Neural progenitor cell (in vitro differentiated cells): ENCODE measurements around the gene SSBP4.

Experiments used
- CTCF ChIP-seq: fragments of 200-600 bp; sonication (generic); IDR thresholded peaks from 2 replicates; pipeline ENCODE4 v1.5.1; 2017; ENCODE audit warnings: antibody characterized with exemption, mild to moderate bottlenecking
- EZH2phosphoT487 ChIP-seq: fragments of 200-600 bp; sonication (generic); IDR thresholded peaks from 2 replicates; pipeline ENCODE4 v1.6.1; 2017; ENCODE audit warnings: antibody characterized with exemption

- TF ChIP-seq CTCF = no peak
- no peak for TF ChIP-seq EZH2phosphoT487
These were observed 21.7 kb upstream of the SSBP4 start, which contains the start of gene LRRC25 for GRCh38 chr19:18397242-18398202.
